Measurements from ENCODE around the gene XRN2.

Gene XRN2

GRCh38 chr20:21301940-21302663 is 1.0 kb upstream of the XRN2 start:
- DNase-seq = no peak

DNA sequence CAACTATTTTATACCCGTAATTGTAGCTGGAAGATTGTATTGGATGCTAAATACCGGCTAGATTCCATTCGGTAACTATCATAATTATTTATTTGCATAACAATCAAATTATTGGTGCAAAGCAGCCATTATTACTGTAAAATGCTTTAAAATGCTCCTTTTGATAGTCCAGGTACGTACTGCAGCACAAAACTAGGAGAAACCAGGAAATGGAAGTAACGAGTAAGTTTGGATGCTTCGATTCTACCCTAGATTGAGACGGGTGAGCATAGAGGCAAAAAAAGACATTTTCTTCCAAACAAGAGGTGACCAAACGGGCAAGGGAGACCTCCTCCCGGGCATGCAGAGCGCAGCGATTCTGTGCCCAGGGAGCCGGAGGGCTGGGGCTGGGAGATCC is 469 bp upstream of the XRN2 start:
- DNase-seq = no peak

DNA sequence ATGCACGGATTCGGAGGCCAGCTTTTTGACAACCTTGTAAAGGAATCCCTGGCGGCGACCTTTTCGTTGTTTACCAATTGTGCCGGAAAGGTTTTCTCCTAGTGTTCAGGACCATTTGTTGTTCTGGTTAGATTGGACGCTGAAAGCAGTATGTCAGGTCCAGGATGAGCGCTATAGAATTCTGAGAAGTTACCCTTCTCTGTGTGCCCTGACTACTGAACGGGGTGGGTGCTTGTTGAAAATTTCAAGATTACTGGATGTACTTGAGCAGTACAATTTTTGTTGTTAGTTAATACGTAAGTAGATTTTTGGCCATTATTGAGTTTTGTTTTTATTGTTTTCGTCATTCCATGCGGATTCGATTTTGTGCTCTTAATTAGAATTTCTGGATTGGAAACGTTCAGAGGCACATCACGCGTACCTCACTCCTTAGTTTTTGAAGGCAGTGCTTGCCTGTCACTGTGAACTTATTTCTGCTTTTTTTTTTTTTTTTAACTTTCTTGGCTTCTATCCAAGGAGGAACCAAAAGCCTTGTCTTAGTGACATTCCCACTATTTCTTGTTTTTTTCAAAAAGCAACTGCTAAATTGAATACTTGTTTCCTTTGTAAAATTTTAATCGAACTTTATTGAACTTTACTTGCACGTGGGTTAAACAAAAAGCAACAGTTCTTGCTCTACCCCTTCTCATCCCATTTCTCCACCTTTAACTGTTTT is 898 bp downstream of the XRN2 start:
- DNase-seq = no peak

- no peak for DNase-seq
Observed at GRCh38 chr20:21308340-21308739, 5.2 kb downstream of the XRN2 start.

- DNase-seq = no peak
Observed at GRCh38 chr20:21309678-21310467, 6.7 kb downstream of the XRN2 start.

DNA sequence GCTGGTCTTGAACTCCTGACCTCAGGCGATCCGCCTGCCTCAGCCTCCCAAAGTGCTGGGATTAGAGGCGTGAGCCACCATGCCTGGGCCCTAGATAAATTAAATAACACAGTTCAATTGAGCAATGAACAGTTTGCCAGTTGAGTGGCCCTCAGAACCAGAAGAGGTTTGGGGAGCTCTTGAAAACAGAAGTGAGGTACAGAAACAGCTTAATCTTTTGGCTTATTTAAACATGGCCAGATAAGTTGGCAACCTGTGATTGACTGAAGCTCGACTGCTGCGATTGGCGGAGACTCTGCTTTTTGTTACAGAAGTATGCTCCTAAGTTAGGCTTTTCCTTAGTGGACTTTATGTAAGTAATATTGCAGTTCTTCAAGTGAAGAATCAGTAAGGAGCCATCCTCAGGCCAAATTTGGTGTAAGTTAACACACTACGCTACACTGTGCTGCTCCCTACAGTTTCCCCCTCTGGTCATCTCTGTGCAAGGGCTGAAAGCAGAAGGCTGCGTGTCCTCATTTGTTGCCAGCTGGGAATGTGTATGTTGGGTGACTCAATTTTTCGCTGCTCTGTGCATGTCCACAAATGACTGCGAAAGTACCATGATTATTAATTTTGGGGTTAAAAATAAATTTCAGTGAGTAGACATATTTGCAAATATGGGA is 9.8 kb downstream of the XRN2 start:
- no peak for DNase-seq

DNA sequence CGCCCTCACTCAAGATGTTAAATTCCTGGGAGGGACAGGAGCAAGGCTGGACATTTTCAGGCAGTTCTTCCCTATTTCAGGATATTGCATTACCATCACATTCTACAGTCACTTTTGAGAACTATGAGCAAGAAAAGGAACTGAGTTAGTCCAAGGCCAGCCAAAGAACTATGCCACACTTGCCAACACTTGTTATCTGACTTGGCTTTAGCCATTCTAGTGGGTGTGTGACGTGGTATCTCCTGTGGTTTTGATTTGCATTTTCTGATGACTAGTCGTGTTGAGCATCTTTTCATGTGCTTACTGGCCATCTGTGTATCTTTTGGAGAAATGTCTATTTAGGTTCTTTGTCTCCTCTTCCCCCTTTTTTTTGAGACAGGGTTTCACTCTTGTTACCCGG is 12.0 kb downstream of the XRN2 start:
- no peak for DNase-seq

DNA sequence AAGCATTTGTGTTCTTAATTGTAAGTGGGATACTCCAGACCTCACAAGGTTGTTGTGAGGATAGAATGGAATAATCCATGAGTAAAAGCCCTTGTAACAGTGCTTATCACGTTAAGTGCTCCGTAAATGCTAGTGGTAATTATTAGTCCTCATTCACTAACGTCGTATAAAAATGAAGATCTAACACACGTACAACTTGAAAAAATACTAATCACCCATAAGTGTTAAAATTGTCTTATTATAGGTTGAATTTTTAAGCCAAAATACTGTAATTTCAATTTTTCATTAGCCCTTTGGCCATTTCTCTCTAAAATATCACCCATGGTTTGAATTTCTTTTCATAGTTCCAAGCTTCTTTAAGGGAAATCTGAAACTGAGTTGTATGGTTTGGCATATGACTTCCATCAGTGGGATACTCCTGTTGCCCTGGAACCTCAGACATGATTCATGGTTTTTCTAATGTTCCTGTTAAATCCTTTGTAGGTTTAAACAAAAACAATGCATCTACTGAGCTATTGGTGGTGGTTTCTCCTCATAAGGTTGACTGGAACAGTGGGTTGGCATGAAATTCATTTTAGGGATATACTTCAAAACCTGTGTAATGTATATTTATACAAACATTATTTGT is 19.1 kb downstream of the XRN2 start:
- no peak for DNase-seq

GRCh38 chr20:21322921-21323331 is 19.8 kb downstream of the XRN2 start:
- DNase-seq = no peak

DNA sequence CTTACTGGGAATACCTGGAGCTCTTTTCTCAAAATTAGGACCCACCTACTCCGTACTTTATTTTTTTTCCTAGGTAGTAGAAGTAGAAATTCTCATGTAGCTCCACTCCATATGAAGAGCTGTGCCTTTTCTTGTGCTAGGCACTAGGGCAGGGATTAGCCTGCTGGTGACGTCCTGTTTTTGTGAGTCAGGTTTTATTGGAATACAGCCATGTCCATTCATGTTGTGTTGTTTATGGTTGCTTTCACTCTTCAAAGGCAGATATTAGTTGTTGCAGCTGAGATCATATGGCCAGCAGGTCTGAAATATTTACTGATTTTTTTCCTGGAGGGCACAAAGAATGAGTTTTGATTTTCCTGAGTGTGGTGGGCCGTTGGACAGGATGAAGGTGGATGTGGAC is 20.5 kb downstream of the XRN2 start:
- DNase-seq = no peak

DNA sequence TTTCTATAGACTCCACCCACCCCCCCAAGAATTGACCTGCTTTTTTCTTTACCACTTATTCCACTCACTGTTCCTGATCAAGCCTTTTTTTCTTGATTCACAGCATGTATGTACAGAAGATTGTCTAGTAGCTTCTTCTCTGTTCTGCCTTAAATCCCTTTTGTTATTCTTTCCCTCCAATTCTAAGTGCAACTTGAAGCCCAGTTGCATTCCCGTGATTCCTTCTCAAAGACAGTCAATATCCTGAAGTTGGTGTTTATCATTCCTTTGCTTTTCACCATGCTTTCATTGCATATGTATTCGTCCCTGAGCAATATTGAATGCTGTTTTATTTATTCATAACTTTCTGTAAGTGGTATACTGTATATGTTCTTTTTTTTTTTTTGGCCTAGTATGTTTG is 21.0 kb downstream of the XRN2 start:
- DNase-seq = no peak

DNA sequence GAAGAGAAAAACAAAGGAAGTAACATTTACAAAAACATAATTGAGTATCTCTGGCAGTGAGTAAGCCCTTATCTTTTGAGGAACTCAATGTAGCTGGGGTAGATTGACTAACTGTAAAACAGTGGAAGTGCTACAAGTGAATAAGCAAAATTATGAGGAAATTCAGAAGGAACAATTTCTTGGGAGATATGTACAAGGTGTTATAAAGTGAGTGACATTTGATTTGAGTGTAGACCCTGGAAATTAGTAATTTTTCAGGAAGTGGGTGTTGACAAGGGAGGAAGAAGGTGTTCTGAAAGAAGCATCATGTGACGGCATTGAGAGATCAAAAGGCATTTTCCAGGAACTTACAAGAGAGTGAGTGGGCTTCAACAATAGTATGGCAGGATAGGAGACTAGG is 22.2 kb downstream of the XRN2 start:
- DNase-seq = no peak

- no peak for DNase-seq
Observed at GRCh38 chr20:21326700-21327099, 23.6 kb downstream of the XRN2 start.

- no peak for DNase-seq
Observed at GRCh38 chr20:21336455-21337151, 33.5 kb downstream of the XRN2 start.

GRCh38 chr20:21338291-21338690 is 35.2 kb downstream of the XRN2 start:
- DNase-seq = no peak

DNA sequence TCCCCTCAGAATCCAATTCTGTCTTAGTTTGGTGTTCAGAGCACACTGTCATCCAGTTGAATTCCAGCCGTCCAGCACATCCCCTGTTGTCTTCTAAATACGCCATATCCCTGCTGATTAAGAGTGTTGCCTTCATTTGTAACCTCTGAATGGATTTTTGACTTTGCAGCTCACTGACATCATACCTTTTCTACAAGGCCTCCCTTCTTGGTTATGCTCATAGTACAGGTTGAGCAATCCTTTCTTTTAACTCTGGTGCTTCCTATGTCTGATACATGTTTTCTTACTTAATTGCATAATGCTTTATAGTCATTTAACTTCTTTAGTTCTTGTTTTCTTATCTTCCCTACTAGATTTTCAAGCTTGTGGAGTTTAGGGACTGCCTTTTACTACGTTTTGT is 36.4 kb downstream of the XRN2 start:
- DNase-seq = no peak

DNA sequence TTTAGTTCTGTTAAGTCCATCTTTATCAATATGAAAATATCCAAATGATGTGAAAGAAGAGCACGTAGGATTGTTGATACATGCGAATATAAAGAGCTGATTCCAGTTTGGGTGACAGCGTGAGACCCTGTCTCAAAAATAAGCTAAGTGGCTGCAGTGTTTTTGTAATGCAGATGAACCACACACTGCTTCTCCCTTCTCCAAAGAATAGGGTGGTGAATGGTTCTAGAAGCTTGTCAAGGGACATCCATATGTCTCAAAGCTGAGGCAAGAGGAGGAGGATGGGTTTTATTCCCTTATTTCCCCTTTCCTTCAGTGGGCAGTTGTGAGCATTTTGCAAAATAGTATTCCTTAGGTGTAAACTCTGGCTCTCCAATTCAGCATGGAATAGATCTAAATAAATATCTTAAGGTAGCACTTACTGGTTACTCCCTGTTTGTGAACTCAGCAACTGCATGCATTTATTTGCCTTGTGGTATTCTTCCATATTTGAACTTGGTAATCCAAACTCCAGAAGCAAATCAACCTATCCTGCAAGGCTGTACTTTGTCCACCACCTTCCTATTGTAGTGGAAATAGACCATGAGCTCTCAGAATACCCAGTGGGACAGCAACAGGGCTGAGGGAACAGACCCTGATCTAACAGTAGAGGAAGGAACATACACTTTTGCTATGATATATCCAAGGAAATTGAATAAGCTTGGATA is 38.0 kb downstream of the XRN2 start:
- DNase-seq = no peak

- DNase-seq = no peak
Observed at GRCh38 chr20:21342656-21343345, 39.7 kb downstream of the XRN2 start.

DNA sequence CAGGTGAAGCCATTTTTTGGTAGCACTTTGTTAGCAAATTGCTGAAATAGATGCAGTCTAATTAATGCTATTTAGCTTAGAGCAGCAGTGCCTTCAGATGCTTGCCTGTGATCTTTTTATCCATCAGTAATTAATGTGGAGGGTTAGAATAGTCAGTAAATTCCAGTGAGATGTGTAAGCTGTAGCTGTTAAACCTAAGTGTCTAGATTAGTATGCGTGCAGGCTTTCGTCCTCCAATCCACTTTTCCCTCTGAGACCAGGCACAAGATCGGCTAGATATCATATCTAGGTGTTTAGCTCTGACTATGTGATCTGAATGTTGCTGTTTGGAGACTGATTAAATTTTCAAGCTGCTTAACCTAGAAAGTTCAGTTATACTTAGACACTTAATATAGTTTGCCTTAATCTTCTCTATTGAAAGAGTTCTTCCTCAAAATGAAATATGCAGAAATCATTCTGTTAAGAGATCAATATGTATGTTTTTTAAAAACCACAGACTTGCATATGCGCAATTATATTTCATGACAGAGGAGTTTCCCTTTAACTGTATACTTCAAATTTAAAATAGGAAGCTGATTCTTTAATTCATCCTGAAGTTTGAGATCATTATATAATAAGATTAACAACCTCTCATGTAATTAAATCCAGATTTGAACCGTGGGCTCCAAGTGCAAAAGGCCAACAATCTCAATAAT is 41.2 kb downstream of the XRN2 start:
- no peak for DNase-seq

DNA sequence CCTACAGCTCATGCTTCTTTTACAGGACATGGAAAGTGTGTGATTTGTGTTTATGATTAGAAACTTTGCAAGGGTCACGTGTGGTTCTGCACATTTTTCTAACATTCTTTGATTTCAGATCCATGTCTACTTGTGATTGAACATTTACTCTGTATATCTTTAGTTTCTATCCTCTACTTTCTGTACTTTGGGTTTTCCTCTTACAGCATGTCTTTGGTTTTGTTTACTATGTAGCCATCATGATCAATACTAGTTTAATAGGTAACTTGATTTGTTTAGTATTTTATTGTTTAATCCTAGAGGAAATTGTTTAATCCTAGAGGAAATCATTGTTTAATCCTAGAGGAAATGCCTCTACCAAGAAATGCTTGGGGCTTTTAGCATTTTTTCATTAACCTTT is 41.8 kb downstream of the XRN2 start:
- no peak for DNase-seq
